Measurements from ENCODE around the gene FGR.

Gene FGR

DNA sequence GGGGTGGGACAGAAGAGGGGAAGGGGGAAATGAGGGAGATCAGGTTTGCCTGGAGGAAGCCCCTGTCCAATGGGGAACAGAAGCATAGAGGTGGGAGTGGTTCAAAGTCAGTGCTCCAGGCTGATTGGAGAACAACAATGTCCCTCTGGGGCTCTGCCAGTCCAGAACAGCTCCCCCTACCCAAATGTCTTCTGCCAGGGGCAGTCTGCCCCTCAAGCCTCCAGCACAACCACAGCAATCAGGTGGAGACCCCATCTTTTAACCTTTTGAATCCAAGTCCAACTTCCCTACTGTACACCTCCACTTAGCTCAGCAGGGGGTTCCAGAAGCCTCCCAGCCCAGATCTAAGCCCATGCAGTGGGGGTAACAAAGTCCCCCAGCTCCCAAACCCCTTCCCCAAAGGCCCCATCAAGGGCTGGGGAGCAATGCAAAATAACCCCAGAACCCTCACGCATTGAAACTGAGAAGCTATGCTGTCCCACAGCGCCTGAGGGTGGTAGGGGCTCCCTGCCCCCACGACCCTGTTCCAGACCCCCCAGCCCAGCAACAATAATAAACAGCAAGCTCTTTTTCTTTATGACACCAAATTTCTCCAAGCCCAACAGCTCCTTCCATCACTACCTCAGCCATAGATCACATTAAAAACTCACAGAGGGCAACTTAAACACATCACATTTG lies 34.3 kb downstream of the FGR start:
- DNase-seq = no peak

DNA sequence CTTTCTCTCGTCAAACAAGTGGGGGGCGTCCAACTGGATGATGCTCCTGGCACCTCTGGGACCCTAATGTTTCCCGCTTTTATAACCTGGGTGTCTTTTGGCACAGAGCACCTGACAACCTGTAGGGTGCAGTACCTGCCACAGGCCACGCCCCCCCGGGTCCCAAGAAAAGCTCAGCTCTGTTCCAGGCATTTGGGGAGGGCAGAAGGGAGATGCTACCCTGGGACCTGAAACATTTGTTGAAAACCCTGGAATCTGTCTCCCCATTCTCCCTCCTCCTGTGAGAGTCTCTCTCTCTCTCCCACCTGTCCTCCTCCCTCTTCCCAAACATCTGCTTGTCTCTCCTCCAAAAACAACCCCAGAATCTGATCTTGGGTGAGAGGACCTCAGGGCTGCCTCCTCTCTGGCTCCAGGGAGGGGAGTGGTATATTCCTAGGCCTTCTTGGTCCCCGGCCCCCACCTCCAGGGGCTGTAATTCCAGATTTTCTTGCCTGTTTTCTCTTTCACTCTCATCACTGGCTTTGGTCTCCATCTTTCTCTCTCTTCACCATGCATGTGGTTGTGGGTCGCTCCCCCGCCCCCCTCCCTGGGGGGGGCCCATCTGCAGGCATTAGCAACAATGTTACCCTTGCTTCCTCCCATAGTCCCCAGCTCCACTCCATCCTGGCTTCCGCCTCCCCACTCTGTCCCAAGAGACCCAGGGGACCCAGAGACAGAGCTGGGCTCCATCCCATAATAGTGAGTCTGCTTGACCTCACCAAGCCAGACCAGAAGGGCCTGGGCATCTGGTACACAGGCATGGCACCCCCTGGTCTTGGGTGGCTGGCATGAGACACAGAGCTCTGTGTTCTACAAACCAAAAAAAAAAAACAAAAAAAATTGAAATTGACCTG lies 35.1 kb downstream of the FGR start:
- no peak for DNase-seq

DNA sequence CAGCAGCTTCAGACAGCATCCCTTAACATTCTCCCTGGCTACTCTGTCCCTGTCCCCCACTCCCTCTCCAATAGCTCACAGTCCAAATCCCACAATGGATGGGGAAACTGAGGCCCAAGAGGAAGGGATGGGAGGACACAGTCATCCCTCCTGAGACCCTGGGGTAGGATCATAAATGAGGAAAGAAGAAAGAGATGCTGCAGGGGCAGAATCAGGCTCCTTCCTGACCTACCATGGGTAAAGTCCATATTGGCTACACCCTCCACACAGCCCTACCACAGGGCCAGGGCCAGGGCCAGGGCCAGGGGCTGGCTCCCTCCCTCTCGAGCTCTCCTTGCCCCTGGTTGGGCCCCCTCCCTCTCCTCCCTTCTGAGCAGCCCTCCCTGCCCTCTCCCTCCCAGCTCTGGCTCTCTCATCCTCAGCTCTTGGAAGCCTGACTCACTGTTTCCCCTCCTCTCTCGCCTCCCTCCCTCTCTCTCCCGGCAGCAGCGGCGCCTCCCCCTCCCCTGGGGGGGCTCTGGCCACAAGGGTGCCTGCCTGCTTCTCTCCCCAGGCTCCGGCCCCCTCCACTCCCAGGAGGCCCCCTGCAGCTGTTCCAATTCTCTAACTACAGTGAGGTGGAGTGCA lies 36.0 kb downstream of the FGR start:
- peak; percentile 30 for DNase-seq

DNA sequence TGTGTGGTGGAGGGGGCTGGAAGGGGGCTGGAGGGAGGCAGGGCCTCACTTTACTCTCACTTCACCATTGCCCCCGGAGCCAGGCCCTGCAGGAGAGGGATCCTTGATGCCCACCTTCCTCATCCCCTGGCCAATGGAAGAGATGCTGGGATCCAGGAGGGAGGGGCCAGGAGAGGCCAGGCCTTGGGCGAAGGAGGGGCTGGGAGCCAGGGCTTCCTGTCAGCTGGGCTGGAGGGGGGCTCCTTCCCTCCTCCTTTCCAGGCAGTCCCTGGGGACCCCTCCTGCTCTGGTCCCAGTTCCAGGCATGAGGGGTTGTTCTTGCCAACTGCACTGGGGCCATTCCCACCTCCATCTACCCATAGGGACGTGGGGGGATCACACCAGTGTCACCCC lies 36.7 kb downstream of the FGR start:
- DNase-seq = no peak

DNA sequence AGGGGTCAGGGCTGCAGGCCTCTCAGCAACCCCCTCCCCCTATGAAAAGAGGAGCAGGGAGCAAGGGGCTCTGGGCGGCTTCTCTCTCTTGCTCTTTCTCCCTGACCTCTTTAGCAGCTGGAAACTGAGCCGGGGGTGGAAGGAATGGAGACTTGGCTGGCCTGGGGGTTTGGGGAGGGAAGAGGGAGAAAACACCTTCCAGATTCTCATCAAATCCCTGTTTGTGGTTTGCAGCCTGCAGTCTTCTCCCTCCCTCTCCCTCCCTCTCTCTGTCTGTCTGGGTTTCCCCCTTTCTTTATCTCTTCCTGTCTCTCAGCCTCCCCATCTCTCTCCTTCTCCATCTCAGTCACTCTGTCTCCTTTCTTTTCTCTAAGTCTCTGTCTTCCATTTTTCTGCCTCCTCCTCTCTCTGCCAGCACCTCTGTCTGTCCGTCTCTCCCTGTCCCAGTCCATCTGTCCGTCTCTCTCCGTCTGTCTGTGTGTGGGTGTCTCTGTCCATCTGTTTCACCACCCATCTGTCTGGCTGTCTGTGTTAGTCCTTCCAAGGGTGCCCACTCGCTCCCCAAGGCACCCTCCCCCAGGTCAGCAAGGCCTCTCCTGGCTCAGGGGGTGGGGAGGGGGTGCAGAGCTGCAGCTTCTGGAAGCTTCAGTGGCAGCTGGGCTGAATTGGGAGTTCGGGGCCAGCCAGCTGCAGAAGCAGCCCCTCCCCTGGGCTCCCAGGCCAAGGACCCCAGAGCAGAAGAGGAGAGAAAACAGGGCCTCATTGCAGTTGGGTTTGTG lies 37.3 kb downstream of the FGR start:
- no peak for DNase-seq

DNA sequence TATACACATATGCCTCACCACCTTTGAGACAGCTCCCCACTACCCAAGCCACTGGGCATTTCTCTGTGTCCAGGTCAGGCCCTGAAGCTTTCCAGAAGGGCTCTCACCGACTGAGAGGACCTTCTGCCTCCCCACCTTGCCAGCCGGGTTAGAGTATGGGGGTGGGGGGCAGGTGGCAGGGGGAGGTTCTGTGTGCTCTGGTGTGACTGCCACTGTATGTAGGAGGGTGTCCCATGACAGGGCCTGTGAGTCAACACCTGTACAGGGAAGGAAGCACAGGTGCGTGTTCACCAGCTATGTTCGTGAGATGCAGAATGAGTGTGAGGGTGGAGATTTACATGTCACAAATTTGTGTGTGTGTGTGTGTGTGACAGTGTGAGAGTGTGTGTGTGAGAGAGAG lies 38.0 kb downstream of the FGR start:
- no peak for DNase-seq

DNA sequence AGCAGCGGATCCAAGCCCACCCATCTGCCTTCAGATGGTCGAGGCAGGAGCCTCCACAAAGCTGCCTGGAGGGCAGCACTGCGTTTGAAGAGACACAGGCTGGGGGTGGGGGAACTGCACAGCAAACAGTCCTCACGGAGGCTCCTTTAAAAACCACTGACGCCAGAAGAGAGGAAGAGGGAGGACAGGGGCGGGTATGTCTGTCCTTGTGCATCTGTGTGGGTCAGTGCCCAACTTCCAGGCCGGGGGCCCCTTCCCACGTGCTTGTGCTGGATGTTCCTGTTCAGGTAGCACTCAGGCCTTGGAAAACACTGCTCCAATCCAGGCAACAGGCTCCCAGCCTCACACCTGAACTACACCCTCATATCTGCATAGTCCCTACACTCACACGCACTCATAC lies 38.7 kb downstream of the FGR start:
- no peak for DNase-seq

DNA sequence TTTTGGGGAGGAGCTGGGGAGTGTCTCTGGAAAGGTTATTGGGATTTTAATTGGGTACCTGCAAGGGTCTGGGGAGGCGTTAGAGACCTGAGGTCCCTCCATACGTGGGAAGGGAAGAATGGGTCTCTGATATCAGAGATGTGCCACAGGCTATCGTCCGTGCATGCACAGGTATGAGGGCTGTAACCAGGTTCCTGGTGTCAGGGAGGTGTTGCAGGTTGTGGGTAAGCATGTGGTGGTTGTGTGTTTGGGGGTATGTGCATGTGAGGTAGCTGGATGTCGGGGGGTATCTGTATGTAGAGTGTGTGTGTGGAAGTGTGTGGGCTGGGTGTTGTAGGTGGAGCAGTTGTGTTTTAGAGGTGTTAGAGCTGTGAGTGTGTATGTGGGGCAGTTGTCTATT lies 39.4 kb downstream of the FGR start:
- DNase-seq = no peak

DNA sequence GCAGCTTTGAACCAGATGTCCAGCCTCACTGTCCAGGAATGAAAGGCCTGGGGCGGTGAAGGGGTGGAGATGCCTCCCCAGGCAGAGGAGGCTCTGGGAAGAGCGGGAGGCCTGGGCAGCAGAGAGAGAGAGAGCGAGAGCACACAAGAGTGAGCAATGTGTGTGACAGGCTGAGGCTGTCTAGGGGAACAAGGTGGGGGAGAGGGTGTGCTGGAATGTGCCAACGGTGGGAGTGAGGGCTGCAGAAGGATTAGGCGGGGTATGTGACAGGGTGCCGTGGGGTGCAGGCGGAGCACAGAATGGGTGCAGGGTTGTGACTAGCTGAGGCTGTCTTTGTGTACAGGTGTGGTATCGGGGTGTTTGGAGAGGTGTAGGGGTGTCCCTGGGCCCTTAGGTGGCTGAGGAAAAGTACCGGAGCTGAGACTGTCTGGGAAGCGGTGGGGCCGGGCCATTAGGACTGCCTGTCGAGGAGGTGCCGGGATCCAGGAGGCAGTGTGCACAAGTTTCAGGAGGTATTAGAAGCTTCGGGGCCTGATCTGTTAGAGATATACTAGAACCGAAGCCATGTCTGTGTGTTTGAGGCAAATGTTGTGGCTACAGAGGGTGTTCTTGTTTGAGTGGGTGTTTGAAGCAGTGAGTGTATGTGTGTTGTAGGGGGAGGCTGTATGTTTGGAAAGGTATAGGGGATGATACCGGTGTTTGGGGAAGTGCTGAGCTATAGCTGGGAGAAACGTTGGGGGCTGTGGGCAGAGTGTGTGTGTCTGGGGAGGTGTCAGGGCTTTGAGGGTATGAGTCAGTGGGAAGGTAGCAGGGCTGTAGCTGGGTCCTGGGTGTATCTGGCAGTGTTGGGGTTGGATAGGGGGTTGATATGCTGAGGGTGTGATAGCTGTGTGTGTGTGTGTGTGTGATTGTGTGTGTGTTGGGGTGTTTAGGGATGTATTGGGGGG lies 40.1 kb downstream of the FGR start:
- DNase-seq = no peak

DNA sequence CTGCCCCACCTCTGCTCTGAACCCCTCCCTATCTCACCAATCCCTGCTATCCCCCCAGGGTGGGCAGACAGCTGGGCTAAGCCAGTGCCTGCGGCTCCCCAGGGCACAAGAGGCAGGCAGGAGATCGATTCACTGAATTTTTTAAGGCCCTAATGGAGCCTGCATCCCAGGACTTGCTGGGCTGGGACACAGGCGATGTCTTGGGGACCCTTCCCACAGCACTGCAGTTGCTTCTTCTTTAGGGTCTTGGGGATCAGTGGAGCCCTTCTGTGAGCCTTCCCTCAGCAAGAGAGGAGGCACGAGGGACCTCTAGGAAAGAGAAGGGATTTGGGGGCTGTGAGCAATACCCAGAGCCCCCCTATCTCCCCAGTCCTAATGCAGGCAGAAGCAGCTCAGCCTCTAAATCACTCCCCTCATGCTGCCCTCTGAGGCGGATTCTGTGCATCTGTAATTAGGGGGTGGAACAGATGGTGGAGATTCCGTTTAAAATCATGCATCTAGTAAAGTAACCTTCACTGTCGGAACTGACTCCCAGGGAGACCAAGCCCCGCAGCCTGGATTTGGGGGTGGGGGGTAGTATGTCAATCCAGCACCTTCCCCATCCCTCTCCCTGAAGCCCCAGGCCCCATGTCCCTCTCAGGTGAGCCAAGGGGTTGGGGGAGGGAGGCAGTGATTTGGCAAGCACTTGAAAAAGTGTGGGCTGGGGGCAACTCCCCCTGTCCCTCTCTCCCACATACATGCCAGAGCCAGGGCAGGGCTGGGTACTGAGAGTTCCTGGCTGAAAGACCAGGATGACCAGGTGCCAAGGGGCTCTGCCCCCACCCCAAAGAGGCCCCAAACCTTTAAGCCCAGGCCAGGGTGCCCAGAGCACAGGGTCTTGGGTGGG lies 41.1 kb downstream of the FGR start:
- no peak for DNase-seq

DNA sequence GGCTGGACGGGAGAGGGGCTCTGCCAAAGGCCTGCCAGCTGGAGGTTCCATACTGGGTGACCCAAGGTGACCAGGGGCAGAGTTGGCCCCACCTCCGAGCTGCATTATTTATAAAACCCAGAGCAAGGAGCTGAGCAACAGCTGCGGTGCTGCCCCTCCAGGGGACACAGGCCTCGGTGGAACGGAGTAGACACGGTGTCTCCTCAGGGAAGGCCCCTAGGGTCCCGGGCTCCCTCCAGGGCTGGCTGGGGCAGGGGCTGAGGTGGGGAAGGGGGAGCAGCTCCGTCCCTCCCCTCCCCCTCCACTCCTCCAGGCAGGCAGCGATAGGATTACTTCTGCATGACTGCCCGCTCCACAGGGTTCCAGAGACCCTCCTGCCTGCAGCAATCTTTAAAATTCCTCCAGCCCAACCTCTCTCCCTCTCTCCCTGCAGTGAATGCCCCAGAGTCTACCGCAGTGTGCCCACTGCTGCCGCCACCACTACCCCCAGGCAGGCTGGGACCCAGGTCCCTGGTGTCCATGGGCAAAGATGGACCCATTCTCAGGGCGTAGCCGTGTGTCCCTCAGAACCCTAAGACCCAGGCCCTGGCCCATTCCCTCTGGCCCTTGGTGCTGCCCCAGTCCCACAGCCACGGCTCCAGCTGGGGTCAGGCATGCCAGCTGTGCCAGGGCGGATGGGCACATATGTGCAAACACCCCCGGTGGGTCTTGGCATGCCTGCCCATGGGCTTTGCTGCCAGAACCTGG lies 41.9 kb downstream of the FGR start:
- DNase-seq = no peak

DNA sequence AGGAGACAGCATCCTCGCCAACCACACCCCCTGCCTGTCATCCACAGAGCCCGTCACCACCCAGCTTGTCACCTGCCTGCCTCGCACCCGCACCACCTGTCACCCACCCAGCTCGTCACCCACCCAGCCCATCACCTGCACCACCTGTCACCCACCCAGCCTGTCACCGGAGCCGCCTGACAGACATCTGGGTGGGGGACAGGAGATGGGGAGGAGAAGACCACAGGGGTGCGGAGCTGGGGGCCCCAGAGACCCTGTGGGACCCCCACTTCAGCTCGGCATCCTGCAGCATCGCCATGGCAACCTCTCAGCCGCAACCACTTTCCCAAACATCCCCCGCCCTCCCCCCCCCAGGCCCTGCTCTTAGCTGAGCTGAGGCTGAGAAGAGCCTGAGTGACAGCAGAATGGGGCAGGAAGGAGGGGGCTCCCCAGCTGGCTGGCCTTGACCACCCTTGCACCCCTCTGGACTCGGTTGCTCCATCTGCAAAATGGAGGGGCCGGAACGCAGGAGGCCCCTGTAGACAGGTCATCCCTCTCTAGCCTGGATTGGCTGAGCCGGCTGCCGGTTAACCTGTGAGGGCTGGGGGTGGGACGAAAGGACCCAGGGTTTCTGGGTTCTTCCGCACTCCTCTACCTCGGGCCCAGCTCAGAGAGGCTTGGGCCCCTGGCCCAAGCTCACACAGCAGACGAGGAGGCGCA lies 42.6 kb downstream of the FGR start:
- no peak for DNase-seq

DNA sequence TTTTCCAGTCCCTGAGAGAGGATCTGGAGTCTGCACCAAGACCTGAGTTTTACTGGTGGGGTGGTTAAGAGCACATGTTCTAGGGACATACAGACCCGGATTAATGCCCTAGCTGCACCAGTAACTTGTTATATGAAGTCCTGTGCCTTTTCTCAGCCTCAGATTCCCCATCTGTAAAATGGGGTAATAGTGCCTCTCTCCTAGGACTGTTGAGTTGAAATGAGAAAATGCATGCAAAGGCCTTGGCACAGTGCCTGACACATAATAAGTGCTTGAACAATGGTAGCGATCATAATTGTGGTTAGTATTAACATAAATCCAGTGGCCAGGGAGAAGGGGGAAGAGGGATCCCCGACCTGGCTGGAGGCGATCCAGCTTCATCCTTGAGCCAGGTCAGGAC lies 43.4 kb downstream of the FGR start:
- DNase-seq = no peak

DNA sequence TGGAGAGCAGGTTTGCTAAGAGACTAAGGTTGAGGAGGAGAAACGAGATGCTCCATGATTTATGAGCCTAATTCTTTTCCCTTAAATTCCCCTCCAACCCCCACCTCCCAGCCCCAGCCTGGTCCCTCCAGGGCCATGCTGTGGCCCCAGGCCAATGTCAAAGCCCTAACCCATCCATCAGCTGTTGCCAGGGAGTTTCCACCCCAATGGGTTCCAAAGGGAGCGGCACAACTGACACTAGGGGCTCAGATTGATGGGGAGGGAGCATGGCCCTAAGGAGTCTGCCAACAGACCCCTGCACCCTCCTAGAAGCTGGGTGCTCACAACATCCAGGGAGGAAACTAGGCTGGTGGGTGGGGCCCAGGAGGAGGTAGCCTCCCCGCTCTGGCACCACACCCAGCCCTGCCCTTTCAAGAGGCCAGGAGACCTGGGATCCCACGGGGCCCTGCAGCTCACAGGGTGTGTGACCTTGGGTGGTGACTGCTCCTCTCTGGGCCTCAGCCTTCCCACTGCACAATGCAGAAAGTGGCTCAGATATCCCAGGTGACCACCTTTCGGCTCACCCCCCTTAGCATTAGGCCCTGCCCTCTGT lies 44.0 kb downstream of the FGR start:
- no peak for DNase-seq

DNA sequence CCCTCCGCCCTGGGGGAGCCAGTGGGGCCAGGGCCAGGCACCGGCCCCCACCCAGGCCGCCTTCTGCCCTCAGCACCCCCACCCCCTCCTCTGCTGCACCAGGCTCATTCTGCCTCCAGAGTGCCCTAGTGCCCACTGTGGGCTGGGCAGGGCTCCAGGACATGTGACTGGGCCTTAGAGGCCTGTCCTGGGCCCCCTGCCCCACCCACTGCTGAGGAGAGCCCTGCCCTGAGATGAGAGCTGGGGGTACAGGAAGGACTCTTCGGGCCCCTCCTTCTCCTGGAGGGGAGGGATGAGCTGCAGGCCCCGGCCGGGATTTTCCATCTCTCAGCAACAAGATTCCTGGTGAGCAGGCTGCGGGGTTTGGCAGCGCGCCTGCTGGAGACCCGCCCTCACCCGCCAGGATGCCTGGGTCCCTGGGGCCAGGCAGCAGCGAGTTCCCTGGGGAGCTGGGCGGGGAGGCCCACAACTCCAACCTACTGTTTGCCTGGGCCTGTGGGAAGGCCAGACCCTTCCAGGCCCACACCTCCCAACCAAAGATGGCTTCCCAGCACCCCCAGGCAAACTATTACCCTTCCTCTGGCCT lies 45.1 kb downstream of the FGR start:
- peak; percentile 34 for DNase-seq

DNA sequence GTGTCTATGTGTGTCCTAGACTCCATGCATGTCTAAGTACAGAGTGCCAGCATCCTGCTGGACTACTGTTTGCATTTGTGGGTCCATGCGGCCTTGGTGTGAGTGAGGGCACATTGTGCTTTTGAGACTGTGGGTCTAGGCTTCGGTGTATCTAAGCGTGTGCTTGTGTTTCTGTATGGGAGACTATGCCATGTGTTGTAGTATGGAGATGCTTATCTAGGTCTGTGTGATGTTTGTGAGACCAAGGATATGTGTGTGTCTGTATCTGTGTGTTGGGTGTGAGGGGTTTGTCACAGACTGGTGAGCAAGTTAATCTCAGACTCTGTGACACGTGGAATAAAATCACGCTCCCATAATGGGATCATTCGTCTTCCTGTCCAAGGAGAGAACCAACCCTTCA lies 45.5 kb downstream of the FGR start:
- DNase-seq = no peak

DNA sequence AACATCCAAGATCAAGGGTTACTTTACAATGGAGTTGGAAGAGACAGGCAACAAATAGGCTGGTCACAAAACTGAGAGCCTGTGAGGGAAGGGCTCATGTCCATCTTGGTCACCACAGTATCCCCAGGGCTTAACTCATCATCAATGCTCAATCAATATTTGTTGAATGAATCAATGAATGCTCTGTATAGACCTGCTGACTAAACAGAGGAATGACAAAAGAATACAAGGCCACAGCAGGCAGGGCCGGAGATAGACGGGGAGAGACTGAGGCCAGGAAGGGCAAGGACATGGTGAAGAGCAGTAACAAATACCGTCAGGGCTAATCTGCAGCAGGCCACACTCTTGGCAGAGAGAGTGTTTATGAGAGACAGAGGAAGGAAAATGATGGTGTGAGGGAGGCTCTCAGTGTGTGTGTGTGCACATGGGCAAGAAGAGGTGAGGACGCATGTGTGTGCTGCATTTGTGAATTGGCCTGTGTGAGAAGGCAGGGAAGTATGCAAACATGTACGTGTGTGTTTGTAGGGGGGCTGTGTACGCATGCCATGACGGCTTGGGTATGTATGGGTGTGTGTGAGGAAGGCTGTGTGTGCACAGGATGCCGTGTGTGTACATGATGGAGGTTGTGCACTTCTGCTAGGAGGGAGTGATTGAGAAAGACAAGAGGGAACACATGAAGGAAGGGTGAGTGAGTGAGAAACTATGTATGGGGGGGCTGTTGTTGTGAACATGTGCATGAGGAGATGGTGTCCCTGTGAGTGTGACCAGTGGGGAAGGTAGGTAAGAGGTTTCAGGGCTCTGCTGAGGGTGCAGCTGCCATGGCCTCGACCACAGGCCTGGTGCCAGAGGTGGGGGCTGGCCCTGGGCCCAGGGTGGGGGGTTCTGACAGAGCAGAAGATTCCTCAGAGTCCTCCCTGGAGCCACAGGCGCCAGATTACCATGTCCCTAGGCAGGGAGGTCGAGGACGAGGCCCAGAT lies 46.4 kb downstream of the FGR start:
- DNase-seq = no peak

DNA sequence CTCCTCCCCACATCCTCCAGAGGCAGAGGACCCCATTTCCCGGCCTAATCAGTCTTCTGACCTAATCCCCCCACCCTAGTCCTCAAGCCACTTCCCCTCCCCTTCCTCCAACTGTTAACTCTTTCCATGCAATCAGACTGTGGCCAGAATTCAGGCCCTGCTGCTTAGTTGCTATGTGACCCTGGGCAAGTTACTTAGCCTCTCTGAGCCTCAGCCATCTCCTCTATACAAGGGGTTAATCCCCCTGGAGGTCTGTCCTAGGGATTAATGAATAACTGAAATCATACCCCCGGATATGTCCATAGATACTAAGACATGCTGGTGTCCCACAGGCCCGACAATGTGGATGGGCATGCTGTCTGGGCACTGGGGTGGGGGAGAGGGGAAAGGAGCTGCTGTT lies 49.3 kb downstream of the FGR start:
- DNase-seq = no peak

Data from midbrain (tissue), 1 donor.